Progenitor cell of endocrine pancreas (in vitro differentiated cells): ENCODE results near the gene BCAT1. TPM values are rescaled to one million over a fixed set of nuclear protein-coding genes. Genes with fewer than 3 reads are reported as not detected.
"Not testable (repeated sequence)": the region's sequence is repeated elsewhere in the genome, so short reads cannot be mapped to it uniquely, and the experiment has no call there.

Source experiments
- DNase-seq: peaks from one replicate; pipeline ENCODE4 v3.0.0; 2021; ENCODE audit warnings: low spot score; ENCODE audit not compliant: unreplicated experiment
- H3K27ac Mint-ChIP-seq: 2 replicates; pipeline ENCODE4 v1.8.0; 2021; ENCODE audit warnings: mild to moderate bottlenecking, moderate library complexity, mixed read lengths
- H3K27me3 Mint-ChIP-seq: 2 replicates; pipeline ENCODE4 v1.8.0; 2021; ENCODE audit warnings: mixed read lengths
- H3K36me3 Mint-ChIP-seq: 2 replicates; pipeline ENCODE4 v1.8.0; 2022; ENCODE audit warnings: mixed read lengths; ENCODE audit not compliant: insufficient read depth
- H3K4me1 Mint-ChIP-seq: 2 replicates; pipeline ENCODE4 v1.8.0; 2021; ENCODE audit warnings: low read depth, mixed read lengths
- H3K4me3 Mint-ChIP-seq: 2 replicates; pipeline ENCODE4 v1.8.0; 2021; ENCODE audit warnings: low read depth, mild to moderate bottlenecking, moderate library complexity, mixed read lengths
- H3K9me3 Mint-ChIP-seq: 2 replicates; pipeline ENCODE4 v1.8.0; 2021; ENCODE audit warnings: low read depth, mixed read lengths
- total RNA-seq: library from RNA; stranded (reverse); gene quantifications from 2 replicates; pipeline ENCODE4 v1.2.1, GENCODE V29; 2021
- TF ChIP-seq, protein P1 (sequence below): fragments of 200-600 bp; sonication (generic); IDR thresholded peaks from one replicate; pipeline ENCODE4 v1.5.0; 2021; ENCODE audit warnings: antibody characterized with exemption, mild to moderate bottlenecking; ENCODE audit not compliant: unreplicated experiment

The BCAT1 gene
- total RNA-seq, 1 donor from 2014 or later, result 52.9 TPM

GRCh38 chr12:24810378-24810777 is 138.5 kb downstream of the BCAT1 start:
- peaks cover 7% of the 10 kb centered on the region for H3K4me1 Mint-ChIP-seq
- TF ChIP-seq, protein P1, sequence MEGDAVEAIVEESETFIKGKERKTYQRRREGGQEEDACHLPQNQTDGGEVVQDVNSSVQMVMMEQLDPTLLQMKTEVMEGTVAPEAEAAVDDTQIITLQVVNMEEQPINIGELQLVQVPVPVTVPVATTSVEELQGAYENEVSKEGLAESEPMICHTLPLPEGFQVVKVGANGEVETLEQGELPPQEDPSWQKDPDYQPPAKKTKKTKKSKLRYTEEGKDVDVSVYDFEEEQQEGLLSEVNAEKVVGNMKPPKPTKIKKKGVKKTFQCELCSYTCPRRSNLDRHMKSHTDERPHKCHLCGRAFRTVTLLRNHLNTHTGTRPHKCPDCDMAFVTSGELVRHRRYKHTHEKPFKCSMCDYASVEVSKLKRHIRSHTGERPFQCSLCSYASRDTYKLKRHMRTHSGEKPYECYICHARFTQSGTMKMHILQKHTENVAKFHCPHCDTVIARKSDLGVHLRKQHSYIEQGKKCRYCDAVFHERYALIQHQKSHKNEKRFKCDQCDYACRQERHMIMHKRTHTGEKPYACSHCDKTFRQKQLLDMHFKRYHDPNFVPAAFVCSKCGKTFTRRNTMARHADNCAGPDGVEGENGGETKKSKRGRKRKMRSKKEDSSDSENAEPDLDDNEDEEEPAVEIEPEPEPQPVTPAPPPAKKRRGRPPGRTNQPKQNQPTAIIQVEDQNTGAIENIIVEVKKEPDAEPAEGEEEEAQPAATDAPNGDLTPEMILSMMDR, result no peak
- H3K27ac Mint-ChIP-seq, result no peak overlapping the region
- peaks cover 5% of the 10 kb centered on the region for H3K36me3 Mint-ChIP-seq
- no peaks in the 10 kb centered on the region for H3K27me3 Mint-ChIP-seq
- DNase-seq, result no peak
- H3K9me3 Mint-ChIP-seq, result peaks cover 11% of the 10 kb centered on the region
- no peak overlapping the region for H3K4me3 Mint-ChIP-seq

DNA sequence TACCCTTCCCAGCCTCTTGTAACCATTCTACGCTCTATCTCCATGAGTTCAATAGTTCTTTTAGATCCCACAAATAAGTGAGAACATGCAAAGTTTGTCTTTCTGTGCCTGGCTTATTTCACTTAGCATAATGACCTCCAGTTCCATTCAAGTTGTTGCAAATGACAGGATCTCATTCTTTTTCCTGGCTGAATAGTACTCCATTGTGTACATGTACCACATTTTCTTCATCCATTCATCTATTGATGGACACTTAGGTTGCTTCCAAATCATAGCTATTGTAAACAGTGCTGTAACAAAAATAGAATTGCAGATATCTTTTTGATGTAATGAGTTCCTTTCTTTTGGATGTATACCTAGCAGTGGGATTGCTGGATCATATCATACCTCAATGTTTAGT is 139.6 kb downstream of the BCAT1 start:
- not testable (repeated sequence) for H3K36me3 Mint-ChIP-seq, H3K4me1 Mint-ChIP-seq, H3K27ac Mint-ChIP-seq, H3K4me3 Mint-ChIP-seq, DNase-seq, H3K27me3 Mint-ChIP-seq
- H3K9me3 Mint-ChIP-seq, result peaks cover 19% of the 10 kb centered on the region

DNA sequence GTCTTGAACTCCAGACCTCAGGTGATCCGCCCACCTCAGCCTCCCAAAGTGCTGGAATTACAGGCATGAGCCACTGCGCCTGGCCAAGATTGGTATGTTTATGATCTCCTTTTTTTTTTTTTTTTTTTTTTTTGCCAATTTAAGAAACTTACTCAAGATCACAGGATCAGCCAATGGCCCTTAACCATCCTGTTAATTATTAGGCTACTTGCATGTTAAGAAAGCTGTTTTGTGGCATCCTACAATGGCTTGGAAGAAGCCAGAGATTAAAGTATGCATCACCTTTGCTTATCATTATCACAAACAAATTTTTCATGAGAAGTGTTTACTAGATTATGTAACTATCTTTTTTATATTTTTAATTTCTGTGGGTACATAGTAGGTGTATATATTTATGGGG is 140.2 kb downstream of the BCAT1 start:
- H3K4me1 Mint-ChIP-seq, result no peaks in the 10 kb centered on the region

DNA sequence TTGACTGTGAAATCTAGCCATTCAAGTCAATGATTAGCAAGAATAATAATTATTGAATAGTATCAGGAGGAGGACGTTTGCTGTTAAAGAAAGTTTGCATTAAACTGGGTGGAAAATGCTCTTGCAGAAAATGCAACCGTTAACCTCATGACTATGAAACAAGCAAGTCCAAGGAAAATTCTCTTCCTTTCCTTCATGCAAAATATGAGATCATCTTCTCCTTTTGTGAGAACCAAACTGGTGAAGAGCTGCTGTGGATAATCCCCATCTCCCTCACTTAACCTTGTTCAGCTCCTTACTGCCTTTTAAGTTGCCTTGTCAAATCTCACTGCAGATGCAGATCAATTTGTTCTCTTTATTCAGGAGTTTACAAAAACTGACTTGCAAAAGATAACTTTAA is 142.5 kb downstream of the BCAT1 start:
- H3K27me3 Mint-ChIP-seq, result no peaks in the 10 kb centered on the region
- no peaks in the 10 kb centered on the region for H3K4me1 Mint-ChIP-seq
- no peak overlapping the region for H3K4me3 Mint-ChIP-seq
- DNase-seq, result no peak
- peaks cover 16% of the 10 kb centered on the region for H3K9me3 Mint-ChIP-seq
- H3K36me3 Mint-ChIP-seq, result peaks cover 3% of the 10 kb centered on the region
- no peak overlapping the region for H3K27ac Mint-ChIP-seq
- TF ChIP-seq, protein P1, result no peak

More for the DNA sequence above, 140.2 kb downstream of the BCAT1 start:
- no peak for DNase-seq
- H3K9me3 Mint-ChIP-seq, result peaks cover 15% of the 10 kb centered on the region
- H3K4me3 Mint-ChIP-seq, result no peak overlapping the region
- no peak overlapping the region for H3K27ac Mint-ChIP-seq
- TF ChIP-seq, protein P1, result no peak
- no peaks in the 10 kb centered on the region for H3K27me3 Mint-ChIP-seq
- peaks cover 4% of the 10 kb centered on the region for H3K36me3 Mint-ChIP-seq

DNA sequence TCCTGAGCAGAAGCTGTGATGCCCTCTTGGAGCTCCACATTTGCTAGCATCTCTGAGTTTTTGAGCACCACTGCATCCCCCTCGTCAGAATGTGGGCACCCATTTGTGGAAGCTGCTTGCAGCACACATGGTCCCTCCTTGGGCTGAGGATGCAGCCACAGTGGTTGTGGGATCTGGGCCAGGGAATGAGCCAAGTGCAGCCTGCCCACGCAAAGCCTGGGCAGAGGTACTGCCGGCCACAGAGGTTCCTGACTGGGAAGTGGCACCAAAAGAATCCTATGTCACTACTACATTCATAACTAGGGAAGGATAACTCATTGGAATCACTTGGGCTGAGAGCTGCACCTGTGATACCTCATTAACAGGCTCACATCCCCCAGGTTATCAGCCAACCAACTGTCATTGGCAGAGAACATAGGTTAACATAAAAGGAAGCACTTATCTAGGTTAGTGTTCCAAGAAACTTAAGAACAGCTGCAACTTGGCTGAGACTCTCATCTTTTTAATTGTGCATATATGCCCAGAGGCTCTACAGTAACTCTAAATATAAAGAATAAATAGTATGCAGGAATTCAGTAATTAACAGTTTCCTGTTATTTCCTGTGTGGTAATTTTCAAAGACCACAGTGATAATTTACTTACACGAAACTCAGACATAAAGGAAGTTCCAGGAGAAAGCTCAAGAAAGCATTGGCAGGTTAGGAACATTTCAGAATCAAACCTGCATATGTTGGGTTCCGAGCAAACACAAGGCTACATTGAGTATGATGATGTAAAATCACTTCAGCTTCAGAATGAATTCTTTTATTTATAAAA is 145.3 kb downstream of the BCAT1 start:
- DNase-seq, result no peak
- Mint-ChIP-seq H3K27ac (no peak overlapping the region), H3K4me3 (no peak overlapping the region), H3K27me3 (no peaks in the 10 kb centered on the region), H3K36me3 (no peaks in the 10 kb centered on the region), H3K4me1 (no peaks in the 10 kb centered on the region), H3K9me3 (peaks cover 15% of the 10 kb centered on the region)
- TF ChIP-seq, protein P1, result no peak

DNA sequence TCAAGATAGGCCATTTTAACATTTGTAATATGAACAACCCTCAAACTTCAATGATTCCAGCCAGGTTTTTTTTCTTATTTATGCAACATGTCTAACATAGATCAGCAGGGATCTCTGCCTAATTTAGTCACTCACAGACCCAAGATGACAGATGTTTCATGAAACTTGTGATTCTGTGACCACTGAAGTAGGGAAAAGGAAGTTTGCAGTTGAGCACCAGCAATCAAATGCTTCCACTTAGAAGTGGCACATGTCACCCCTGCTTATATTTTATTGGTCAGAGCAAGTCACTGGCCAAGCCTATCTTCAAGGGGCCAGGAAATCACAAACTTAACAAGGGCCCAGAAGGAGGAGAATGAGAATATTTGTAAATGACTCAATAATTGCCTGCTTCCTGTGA is 150.6 kb downstream of the BCAT1 start:
- Mint-ChIP-seq H3K4me1 (no peaks in the 10 kb centered on the region), H3K4me3 (no peak overlapping the region), H3K27me3 (no peaks in the 10 kb centered on the region), H3K27ac (no peak overlapping the region), H3K36me3 (no peaks in the 10 kb centered on the region), H3K9me3 (peaks cover 8% of the 10 kb centered on the region)
- TF ChIP-seq, protein P1, result no peak
- no peak for DNase-seq
